Right hindlimb (tissue), 1 donor: ENCODE measurements around the gene BLOC1S3.

Experiments used
- DNase-seq: peaks from one replicate; pipeline ENCODE4 v3.0.0-alpha.2; 2018

The BLOC1S3 gene

DNA sequence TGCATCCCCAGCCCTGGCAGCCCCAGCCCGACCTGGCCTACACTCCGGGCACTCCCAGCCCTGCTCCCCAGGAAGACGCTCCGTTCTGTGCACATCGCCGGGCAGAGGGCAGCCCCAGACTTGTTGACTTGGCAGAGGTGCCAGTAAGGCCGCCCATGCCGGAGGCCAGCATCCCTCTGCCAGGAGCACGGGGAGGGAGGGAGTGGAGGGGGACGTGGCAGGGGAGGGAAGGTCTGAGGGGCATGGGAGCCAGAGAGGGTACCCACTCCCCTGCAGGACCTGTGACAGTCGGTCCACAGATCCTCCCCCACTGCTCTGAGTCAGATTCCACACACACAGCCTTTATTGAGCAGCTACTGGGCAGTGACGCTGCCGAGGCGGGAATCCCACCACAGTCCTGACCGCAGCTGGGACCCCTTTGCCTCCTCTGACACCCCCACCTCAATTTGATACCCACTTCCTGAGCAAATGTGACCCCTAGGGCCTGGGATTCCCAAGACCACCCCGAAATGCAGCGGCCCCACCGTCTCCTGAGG is 15.9 kb upstream of the BLOC1S3 start:
- DNase-seq = no peak

- no peak for DNase-seq
These were observed 15.4 kb upstream of the BLOC1S3 start for GRCh38 chr19:45163156-45163555.

DNA sequence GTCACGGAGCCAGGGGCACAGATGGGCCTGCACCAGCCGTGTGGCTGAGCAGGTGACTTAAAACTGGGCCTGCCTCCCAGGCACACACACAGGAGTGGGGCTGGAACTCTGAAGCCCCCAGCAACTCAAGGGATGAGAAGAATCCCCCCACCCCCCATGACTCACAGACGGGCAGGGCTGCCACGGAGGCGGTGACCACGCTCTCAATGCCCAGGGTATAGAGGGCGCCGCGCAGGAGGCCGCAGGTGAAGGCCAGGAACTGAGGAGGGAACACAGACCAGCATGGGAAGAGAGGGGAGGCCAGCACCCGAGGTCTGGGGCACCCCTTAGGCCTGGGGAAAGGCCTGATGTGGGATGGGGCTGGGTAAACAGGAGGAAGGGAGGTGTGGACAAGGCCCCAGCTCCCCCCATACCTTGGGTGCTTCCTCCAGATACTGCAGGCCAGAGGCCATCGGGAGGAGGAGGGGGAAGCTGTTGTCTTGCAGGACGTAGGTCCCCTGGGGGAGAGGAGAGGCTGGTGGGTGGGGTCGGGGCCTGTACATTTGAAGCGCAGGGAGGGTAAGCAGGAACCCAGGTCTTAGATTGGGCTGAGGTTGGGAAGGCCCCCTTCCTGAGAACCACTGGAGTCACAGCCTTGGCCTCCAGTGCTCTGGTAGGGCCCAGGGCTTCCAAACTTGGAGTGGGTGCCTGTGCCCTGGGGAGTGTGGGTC is 14.7 kb upstream of the BLOC1S3 start:
- DNase-seq = no peak

DNA sequence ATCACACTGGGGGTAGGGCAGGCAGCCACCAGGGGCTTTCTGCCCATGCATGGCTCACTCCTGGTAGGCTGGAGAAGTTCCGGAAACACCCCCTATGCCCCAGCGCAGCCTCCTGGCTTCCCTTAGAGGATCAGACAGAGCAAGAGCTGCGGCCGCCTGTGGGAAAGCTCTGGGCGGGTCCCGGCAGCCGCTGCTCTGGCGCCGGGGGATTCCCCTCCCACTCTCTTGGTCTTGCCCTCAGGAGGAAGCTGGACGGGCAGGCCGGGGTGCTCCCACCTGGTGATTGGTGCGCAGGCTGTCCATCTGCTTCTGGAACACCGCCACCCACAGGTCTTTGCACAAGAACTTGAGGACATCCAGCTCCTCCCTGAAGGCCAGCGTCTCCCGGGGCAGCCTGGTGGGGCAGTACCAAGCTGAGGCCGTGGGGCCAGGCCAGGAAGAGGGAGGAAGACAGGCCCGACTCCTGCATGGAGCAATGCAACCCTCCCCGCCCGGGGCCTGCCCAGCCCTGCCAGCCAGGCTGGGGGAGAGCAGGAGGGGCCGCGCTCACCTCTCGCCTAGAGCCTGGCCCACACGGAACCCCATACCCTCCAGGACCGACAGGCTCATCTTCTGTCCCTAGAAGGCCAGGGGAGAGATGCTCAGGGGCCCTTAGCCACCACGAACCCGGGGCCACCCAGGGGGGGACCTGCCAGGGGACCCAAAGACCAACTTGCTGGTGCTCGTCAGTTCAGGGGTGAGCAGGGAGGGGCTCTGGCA is 13.8 kb upstream of the BLOC1S3 start:
- DNase-seq = peak; percentile 52

GRCh38 chr19:45166723-45167252 is 11.8 kb upstream of the BLOC1S3 start:
- peak; percentile 25 for DNase-seq

DNA sequence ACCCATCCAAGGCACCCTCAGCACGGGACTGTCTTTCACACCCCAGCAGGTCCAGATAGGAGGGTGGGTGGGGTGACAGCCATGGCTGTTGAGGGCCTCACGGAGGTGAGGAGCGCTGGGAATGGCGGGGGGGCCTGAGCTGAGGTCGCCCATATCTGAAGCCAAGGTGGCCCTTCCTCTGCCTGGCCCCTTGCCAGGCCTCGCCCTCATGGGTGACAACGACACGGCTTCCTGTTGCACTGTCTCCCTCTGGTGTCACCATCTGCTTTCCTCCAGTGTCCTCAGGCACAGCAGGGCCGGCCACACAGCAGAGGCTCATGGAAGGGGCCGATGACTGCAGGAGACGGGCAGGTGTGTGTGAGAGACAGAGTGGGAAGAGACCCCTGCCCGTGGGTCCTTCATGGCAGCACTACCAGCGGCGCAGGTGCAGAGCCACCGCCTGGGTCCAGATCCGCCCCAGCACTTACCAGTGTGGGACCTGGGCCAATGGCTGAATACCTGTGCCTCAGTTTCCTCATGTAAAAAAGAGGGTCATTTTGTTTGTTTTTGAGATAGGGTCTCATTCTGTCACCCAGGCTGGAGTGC is 9.7 kb upstream of the BLOC1S3 start:
- peak; percentile 12 for DNase-seq

- peak; percentile 1 for DNase-seq
These were observed 9.0 kb upstream of the BLOC1S3 start for GRCh38 chr19:45169602-45170001.

- DNase-seq = peak; percentile 9
These were observed 8.2 kb upstream of the BLOC1S3 start for GRCh38 chr19:45170146-45171106.

GRCh38 chr19:45171211-45171623 is 7.4 kb upstream of the BLOC1S3 start:
- DNase-seq = peak; percentile 16

- peak; percentile 15 for DNase-seq
These were observed 6.4 kb upstream of the BLOC1S3 start for GRCh38 chr19:45172173-45172572.

DNA sequence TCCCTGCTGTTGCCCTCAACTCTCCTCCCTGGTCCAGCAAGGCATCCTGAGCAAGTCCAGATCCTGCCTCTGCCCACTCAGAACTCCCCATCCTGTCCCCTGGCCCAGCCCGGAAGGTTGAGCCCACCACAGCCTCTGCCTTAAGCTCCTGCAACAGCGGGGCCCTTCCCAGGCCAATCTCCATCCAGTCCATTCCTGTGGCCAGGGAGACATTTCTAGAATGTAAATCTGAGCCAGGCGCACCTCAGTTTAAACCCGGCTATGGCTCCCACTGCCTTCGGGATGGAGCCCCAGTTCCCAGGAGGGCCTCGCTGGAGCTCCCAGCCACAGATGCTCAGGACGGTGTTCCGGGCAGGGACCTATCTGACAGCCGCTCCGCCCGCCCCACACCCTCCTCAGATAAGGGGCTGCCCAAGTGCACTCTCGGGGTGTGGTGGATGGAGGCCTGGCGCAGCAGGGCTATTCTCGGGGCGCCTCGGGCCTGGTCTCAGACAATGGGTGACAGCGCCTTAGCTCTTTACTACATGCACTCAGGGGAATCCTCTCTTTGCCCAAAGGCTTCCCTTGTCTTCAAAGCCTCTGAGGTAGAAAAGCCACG is 5.9 kb upstream of the BLOC1S3 start:
- DNase-seq = peak; percentile 15

GRCh38 chr19:45173816-45174215 is 4.8 kb upstream of the BLOC1S3 start:
- peak; percentile 28 for DNase-seq

DNA sequence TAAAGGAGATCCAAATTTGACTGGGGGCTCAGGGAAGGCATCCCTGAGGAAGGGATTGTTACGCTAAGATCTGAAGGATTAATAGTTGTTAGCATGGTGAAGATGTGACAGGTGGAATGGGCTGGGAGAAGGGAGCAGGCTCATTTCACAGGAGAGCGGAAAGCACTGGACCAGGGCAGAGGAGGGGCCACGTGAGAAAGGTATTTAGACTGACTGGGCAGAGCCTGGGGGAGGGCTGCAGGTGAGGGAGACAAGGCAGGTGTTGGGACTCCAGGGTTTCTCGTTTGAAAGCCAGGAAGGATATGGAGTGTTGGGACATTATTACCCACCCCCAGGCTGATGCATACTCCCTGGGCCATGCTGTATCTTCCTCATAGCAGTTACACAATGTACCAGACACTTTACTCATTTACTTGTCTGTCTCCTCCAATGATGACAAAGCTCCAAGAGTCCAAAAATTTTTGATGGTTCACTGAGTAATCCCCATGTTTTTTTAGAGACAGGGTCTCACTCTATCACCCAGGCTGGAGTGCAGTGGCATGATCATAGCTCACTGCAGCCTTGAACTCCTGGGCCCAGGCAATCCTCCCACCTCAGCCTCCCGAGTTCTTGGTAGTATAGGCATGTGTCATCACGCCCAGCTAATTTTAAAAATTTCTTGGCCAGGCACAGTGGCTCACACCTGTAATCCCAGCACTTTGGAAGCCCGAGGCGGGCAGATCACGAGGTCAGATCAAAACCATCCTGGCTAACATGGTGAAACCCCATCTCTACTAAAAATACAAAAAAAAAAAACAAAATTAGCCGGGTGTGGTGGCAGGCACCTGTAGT is 2.9 kb upstream of the BLOC1S3 start:
- peak; percentile 4 for DNase-seq

DNA sequence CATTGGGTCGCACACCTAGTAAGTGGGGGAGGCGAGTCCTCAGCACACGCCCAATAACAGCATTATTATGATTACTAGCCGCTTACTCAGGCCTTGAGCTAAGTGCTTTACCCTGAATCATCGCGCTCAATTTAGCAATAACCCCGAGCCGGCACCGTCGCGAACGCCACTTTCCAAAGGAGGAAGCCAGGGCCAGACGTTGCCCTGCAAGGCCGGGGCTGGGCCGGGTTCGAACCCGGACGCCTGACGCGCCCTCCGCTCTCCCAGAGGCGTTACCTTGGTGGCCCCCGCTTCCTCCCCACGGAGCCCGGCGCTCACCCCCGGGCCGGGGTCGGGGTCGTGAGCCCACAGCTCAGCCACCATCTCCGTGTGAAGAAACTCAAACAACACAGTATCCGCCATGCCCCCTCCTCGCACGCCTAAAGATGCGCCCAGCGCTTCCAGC is 745 bp upstream of the BLOC1S3 start, which contains the start of gene TRAPPC6A:
TRAPPC6A (minus strand) TSS at position 421 of the 445 bp plus-strand sequence; CDS start at position 402, 19 bp downstream.
- DNase-seq = no peak

- DNase-seq = peak; percentile 38
These were observed 698 bp downstream of the BLOC1S3 start for GRCh38 chr19:45179072-45179891.

GRCh38 chr19:45179892-45180370 is 1.3 kb downstream of the BLOC1S3 start:
- DNase-seq = no peak

- peak; percentile 13 for DNase-seq
These were observed 2.4 kb downstream of the BLOC1S3 start for GRCh38 chr19:45180936-45181335.

DNA sequence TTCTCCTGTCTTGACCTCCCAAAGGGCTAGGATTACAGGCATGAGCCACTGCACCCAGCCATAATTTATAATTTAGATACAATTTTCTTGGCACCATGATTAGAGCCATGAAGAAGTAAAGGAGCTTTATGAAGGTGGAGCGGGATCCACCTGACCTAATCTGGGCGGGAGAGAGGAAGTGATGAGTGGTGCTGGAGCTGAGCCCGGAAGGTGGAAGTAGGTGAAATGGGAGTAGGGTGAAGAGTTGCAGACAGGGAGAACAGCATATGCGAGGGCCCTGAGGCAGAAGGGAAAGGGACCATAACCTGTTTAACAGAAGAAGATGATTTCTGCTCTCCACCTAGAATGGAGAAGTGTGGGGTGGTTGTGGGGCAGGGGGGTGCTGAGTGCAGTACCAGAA is 4.2 kb downstream of the BLOC1S3 start:
- no peak for DNase-seq

GRCh38 chr19:45184115-45184514 is 5.5 kb downstream of the BLOC1S3 start:
- DNase-seq = no peak
